HG03097 (cell line): ENCODE measurements around the gene LRRC4C.

Source experiments
- ATAC-seq: cut with Tn5 transposase; IDR thresholded peaks from one replicate; pipeline ENCODE4 v1.9.1; 2021; ENCODE audit not compliant: unreplicated experiment, low FRiP score

Gene LRRC4C

GRCh38 chr11:41419901-41420300, 39.6 kb downstream of the LRRC4C start:
- no peak for ATAC-seq

DNA sequence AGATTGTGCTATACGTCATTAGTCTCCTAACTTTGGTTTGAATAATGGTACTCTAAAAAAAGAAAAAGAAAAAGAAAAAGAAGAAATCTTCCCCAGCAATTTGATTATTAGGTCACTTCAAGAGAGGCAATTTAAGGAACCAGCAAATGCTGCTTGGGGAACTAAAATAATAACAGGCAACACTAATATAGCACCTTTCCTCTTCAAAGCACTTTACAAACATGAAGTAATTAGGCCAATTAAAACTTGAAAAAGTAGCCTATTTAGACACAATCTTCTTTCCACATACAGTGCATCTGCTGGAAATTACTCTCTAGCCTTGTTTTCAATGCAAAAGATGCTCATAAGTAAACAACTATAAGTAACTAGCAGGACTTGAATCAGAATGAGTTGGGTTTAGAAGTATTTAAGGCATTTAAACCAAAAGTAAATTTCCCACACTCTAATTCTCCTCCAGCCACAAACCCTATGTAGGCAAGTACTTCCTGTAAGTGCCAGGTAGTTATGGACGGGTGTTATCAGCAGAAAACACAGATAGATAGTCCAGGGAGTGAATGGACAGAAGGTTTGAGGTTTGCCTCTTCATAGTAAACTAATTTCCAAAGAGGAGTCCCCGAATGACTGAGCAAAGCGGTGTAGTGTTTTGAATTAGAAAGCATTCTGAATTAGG, 44.5 kb downstream of the LRRC4C start:
- no peak for ATAC-seq

- peak; percentile 43 for ATAC-seq
Observed at GRCh38 chr11:41413843-41414242, 45.6 kb downstream of the LRRC4C start.

DNA sequence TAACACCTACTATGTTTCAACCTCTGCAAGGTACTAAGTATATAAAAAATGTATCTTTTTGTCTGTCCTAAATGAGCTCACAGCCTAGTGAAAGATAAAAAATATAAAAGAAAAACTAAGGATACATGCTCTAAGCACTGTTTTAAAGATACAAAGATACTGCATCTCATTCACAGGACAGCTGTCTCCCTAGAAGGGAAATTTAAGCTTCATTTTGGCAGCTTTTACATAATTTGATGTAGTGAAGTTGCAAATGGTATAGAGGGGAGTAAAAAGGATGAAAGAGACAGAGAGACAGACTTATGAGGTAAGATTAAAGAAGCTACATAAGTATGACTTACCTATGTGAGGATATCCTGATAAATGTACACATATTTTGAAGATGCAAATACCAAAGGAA, 53.6 kb downstream of the LRRC4C start:
- ATAC-seq = no peak

GRCh38 chr11:41404109-41404508, 55.3 kb downstream of the LRRC4C start:
- no peak for ATAC-seq

GRCh38 chr11:41403458-41403857, 56.0 kb downstream of the LRRC4C start:
- no peak for ATAC-seq

DNA sequence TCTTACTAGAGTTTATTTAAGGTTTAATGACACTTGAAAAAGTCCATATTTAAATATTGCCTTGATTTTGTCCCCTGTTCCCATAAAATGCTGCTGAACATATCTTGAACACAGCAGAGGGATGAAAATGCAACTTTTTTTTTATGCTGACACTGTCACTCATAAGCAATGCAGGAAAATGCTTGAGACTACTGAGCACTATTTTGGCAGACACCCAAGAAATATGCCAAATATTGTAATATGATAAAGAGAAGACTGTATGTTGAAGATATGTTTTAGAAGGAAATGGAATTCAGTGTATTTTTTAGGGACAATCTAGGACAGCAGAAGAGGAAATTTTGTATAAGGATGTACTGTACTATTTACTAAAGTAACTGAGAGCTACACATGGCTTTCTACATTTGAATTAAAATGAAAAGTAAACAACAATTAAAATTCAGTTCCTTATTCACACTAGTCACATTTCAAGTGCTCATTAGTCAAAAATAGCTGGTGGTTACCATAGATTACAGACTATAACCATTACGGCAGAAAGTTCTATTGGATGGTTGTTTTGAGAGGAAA, 58.6 kb downstream of the LRRC4C start:
- no peak for ATAC-seq

GRCh38 chr11:41400124-41400523, 59.3 kb downstream of the LRRC4C start:
- no peak for ATAC-seq

DNA sequence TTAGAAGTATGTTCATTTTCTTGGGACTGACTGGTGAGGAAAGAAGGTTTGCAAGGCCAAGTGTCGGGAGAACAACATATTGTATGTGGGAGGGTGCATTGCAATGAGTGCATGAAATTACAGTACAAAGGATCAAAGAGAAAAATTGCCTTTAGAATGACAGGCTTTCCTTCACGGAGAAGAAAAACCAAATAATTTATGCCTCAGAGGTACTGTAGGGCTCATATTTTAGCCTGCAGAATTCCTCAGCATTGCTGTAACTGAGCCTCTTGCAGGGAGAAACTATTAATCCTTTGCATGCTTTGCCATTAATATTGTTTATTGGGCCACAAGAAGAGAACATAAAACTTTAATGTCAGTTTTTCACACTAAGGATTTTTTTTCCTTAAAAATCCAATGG, 60.1 kb downstream of the LRRC4C start:
- no peak for ATAC-seq

DNA sequence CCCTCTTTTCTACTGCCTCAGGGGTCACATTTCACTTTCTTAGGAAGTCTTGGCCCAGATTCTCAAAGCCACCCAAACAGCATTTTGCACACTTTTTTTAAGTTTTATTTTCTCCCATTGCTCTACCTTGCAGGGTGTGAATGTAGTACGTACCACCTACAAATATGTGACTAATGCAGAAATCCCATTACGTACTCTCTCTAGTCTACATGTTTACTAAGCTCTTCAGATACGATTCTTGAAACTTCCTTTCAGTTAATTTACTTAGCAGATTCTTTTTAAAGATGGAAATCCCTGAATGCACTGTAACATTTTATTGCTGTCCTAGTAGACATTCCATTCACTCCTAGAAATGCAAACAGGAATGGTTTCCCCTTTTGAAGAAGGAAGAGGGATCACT, 61.3 kb downstream of the LRRC4C start:
- no peak for ATAC-seq

DNA sequence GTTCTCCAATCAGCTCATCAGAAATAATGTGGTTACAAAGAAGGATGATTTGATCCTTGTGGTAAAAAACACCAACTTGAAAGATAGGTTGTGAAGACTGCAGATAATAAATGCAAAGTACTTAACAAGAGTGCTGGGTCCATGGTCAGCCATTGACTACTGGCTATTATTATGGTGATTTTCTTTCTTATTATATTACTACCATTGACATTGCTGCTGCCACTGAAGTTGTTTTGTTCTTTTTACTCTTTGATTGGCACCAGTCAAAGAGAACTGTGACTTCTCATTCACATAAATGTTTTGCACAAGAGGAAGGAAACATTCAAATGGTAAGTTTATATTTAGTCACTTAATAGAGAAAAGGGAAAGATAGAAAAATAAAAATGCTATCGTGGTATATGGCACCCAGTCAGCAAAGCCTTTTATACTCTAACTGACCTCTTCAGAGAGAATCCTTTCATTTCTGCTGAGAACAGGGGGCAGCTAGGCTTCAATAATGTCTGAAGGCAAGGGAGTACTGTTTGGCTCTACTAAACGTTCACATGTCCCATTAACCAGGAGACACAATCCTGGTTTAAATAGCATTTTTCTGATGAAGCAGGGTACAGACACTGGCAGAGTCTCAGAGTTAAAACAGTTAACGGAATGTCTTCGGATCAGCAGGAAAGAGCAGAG, 64.8 kb downstream of the LRRC4C start:
- no peak for ATAC-seq

DNA sequence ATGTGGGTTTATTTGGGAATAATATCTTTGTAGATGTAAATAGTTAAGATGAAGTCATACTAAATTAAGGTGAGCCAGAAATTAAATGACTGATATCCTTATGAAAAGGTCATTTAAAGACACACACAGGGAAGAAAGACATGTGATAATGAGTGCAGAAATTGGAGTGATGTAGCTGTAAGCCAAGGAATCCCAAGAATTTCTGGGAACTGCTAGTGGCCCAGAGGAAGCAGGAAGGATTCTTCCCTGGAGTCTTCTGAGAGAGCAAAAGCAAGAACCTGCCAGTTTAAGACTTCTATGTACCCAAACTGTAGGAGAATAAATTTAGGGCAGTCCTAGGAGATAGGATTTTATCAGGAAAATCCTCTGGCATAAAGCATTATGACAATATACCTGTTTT, 66.9 kb downstream of the LRRC4C start:
- ATAC-seq = no peak

GRCh38 chr11:41389623-41390130, 69.8 kb downstream of the LRRC4C start:
- ATAC-seq = no peak

GRCh38 chr11:41384329-41384728, 75.1 kb downstream of the LRRC4C start:
- ATAC-seq = no peak

GRCh38 chr11:41383768-41384167, 75.7 kb downstream of the LRRC4C start:
- ATAC-seq = no peak

DNA sequence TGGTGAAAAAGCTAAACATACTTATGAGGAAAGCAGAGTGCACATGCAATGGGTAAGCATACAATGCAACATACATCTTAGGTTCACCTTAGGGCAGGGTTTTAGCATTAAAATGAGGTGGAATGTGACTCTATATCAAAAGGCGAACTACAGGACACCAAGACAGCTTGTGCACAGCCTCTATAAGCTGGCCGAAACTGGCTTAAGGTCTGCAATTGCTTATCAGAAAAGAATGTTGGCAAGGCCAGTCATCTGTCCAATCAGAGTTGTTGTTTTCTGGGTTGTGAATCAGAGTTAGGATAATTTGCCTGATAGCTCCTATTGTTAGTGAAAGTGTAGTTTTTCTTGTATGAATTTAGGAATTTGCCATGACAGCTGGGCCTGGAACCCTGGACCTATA, 76.5 kb downstream of the LRRC4C start:
- ATAC-seq = no peak

- ATAC-seq = no peak
Observed at GRCh38 chr11:41379084-41379483, 80.4 kb downstream of the LRRC4C start.

DNA sequence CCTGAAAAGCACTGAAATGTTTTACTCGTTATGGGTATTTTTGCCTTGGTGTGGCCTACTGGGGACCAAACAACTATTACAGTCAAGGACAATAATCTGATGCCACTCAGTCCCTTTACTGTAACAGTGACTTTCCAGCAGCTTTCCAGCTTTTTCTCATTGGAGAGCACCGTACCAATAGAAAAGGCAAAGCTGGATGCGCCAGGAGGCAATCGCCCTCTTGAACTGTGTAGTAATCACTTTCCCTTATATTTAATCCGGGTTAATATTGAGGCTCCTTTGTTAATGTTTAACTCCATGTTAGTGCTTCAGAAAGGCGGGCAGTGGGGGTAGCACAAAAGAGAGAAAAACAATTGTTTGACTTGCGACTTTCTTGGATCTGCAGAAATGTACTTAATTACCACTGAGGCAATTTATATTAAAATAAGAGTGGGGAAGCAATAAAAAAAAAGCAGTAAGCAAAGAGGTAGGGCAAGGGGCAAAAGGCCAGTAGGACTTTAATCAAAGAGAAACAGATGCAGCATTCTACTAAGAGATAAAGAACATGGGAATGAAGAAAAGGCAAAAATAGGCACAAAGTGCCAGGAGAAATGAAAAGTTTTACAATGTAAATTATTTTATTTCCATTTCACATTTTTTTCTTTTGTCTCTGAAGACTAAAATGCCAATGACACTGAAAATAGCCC, 81.6 kb downstream of the LRRC4C start:
- no peak for ATAC-seq

GRCh38 chr11:41351825-41352224, 107.6 kb downstream of the LRRC4C start:
- ATAC-seq = no peak

DNA sequence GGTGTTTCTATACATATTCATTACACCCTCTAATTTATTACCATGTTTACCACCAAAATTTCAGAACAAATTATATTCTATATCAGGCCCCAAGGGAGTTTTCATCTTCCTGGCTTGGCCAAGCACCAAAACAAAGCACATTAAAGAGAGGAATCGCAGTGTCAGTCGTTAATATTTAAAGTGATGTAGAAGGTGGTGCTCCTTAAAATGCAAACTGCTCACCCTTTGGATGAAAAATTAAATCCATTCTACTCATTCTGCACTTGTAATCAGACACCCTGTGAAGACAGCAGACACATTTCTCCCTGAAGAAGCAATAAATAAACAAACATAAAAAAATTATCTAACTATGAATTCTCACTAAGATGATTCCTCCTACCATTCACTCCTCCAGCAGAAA, 113.4 kb downstream of the LRRC4C start:
- ATAC-seq = no peak
